ENCODE results near the gene KHDRBS2.

KHDRBS2 gene

GRCh38 chr6:61857541-61857940, 428.5 kb downstream of the KHDRBS2 start:
- H3K4me3 ChIP-seq (ENCODE audit: insufficient read depth in 1 of 2, low read depth in 1 of 2, low read length in 2 of 2): no peak overlapping the region
- H3K4me2 ChIP-seq (ENCODE audit: low read length, poor library complexity, severe bottlenecking): no peak overlapping the region
- H4K8ac ChIP-seq (ENCODE audit: low read length): no peak overlapping the region
- H3K4me1 ChIP-seq (ENCODE audit: control insufficient read depth, insufficient read depth, low read depth, low read length): no peaks in the 10 kb centered on the region
- no peak overlapping the region for H4K91ac ChIP-seq (ENCODE audit: low read length)
- no peak overlapping the region for H2AK5ac ChIP-seq (ENCODE audit: low read length, severe bottlenecking)
- H3K9me3 ChIP-seq (ENCODE audit: control insufficient read depth, low read length): peaks cover 25% of the 10 kb centered on the region
- H3K27ac ChIP-seq (ENCODE audit: low read length, poor library complexity, severe bottlenecking): no peak overlapping the region
- H2BK15ac ChIP-seq (ENCODE audit: low read depth, poor library complexity, severe bottlenecking): no peak overlapping the region
- H2BK5ac ChIP-seq (ENCODE audit: low read depth, low read length, poor library complexity, severe bottlenecking): no peak overlapping the region
- WGBS: 100% methylated on average over 1 of the region's 3 CpGs
- H3K9ac ChIP-seq (ENCODE audit: low read length): no peak overlapping the region
- H3K79me1 ChIP-seq (replicated peaks; ENCODE audit: low read length, poor library complexity, severe bottlenecking): no peaks in the 10 kb centered on the region
- no peaks in the 10 kb centered on the region for H3K36me3 ChIP-seq (ENCODE audit: control insufficient read depth in 1 of 2, insufficient read depth in 2 of 2, low read depth in 1 of 2, low read length in 2 of 2)
- H3K27me3 ChIP-seq (ENCODE audit: control insufficient read depth in 1 of 2, insufficient read depth in 1 of 2, low read length in 2 of 2): no peaks in the 10 kb centered on the region
- no peak overlapping the region for H3K23ac ChIP-seq (ENCODE audit: low read length in 2 of 2)
- H2BK12ac ChIP-seq (ENCODE audit: low read length in 2 of 2): no peak overlapping the region
- no peak overlapping the region for H3K18ac ChIP-seq (ENCODE audit: low read depth in 1 of 2, low read length in 2 of 2)
- no peak overlapping the region for H2BK120ac ChIP-seq (ENCODE audit: low read depth, low read length)
- DNase-seq: no peak
- no peak overlapping the region for H3K14ac ChIP-seq (ENCODE audit: low read length in 2 of 2)
- H3K4ac ChIP-seq (ENCODE audit: low read depth in 1 of 2, low read length in 2 of 2): no peak overlapping the region
- H2AFZ ChIP-seq (ENCODE audit: low read depth, low read length): no peak overlapping the region

- Histone ChIP-seq H3K4me3 (ENCODE audit: insufficient read depth in 1 of 2, low read depth in 1 of 2, low read length in 2 of 2) (no peak overlapping the region), H4K8ac (ENCODE audit: low read length) (no peak overlapping the region), H3K27ac (ENCODE audit: low read length, poor library complexity, severe bottlenecking) (no peak overlapping the region), H3K4me1 (ENCODE audit: control insufficient read depth, insufficient read depth, low read depth, low read length) (no peaks in the 10 kb centered on the region), H3K79me1 (replicated peaks; ENCODE audit: low read length, poor library complexity, severe bottlenecking) (no peaks in the 10 kb centered on the region), H3K23ac (ENCODE audit: low read length in 2 of 2) (no peak overlapping the region), H2AFZ (ENCODE audit: low read depth, low read length) (no peak overlapping the region), H2BK15ac (ENCODE audit: low read depth, poor library complexity, severe bottlenecking) (no peak overlapping the region), H4K91ac (ENCODE audit: low read length) (no peak overlapping the region), H3K14ac (ENCODE audit: low read length in 2 of 2) (no peak overlapping the region), H3K18ac (ENCODE audit: low read depth in 1 of 2, low read length in 2 of 2) (no peak overlapping the region), H3K9me3 (ENCODE audit: control insufficient read depth, low read length) (no peaks in the 10 kb centered on the region), H3K4me2 (ENCODE audit: low read length, poor library complexity, severe bottlenecking) (no peak overlapping the region), H3K4ac (ENCODE audit: low read depth in 1 of 2, low read length in 2 of 2) (no peak overlapping the region), H2AK5ac (ENCODE audit: low read length, severe bottlenecking) (no peak overlapping the region), H2BK120ac (ENCODE audit: low read depth, low read length) (no peak overlapping the region), H3K36me3 (ENCODE audit: control insufficient read depth in 1 of 2, insufficient read depth in 2 of 2, low read depth in 1 of 2, low read length in 2 of 2) (no peaks in the 10 kb centered on the region), H3K27me3 (ENCODE audit: control insufficient read depth in 1 of 2, insufficient read depth in 1 of 2, low read length in 2 of 2) (no peaks in the 10 kb centered on the region), H3K9ac (ENCODE audit: low read length) (no peak overlapping the region), H2BK5ac (ENCODE audit: low read depth, low read length, poor library complexity, severe bottlenecking) (no peak overlapping the region), H2BK12ac (ENCODE audit: low read length in 2 of 2) (no peak overlapping the region)
- no peak for DNase-seq
Measured at GRCh38 chr6:61841958-61842357, 444.1 kb downstream of the KHDRBS2 start.

GRCh38 chr6:61835237-61835636, 450.8 kb downstream of the KHDRBS2 start:
- no CpG with 5 or more reads among the region's 2 CpGs for WGBS
- Histone ChIP-seq H3K4ac (ENCODE audit: low read depth in 1 of 2, low read length in 2 of 2) (no peak overlapping the region), H3K18ac (ENCODE audit: low read depth in 1 of 2, low read length in 2 of 2) (no peak overlapping the region), H3K23ac (ENCODE audit: low read length in 2 of 2) (no peak overlapping the region), H3K27me3 (ENCODE audit: control insufficient read depth in 1 of 2, insufficient read depth in 1 of 2, low read length in 2 of 2) (no peaks in the 10 kb centered on the region), H3K4me2 (ENCODE audit: low read length, poor library complexity, severe bottlenecking) (no peak overlapping the region), H4K91ac (ENCODE audit: low read length) (no peak overlapping the region), H2BK120ac (ENCODE audit: low read depth, low read length) (no peak overlapping the region), H2BK12ac (ENCODE audit: low read length in 2 of 2) (no peak overlapping the region), H2AK5ac (ENCODE audit: low read length, severe bottlenecking) (no peak overlapping the region), H3K4me3 (ENCODE audit: insufficient read depth in 1 of 2, low read depth in 1 of 2, low read length in 2 of 2) (no peak overlapping the region), H3K36me3 (ENCODE audit: control insufficient read depth in 1 of 2, insufficient read depth in 2 of 2, low read depth in 1 of 2, low read length in 2 of 2) (no peaks in the 10 kb centered on the region), H3K14ac (ENCODE audit: low read length in 2 of 2) (no peak overlapping the region), H3K9ac (ENCODE audit: low read length) (no peak overlapping the region), H2BK15ac (ENCODE audit: low read depth, poor library complexity, severe bottlenecking) (no peak overlapping the region), H3K4me1 (ENCODE audit: control insufficient read depth, insufficient read depth, low read depth, low read length) (no peaks in the 10 kb centered on the region), H2AFZ (ENCODE audit: low read depth, low read length) (no peak overlapping the region), H3K27ac (ENCODE audit: low read length, poor library complexity, severe bottlenecking) (no peak overlapping the region), H2BK5ac (ENCODE audit: low read depth, low read length, poor library complexity, severe bottlenecking) (no peak overlapping the region), H3K9me3 (ENCODE audit: control insufficient read depth, low read length) (no peaks in the 10 kb centered on the region), H3K79me1 (replicated peaks; ENCODE audit: low read length, poor library complexity, severe bottlenecking) (no peaks in the 10 kb centered on the region), H4K8ac (ENCODE audit: low read length) (no peak overlapping the region)
- DNase-seq: no peak

GRCh38 chr6:61833176-61833755, 452.8 kb downstream of the KHDRBS2 start:
- H3K4me2 ChIP-seq (ENCODE audit: low read length, poor library complexity, severe bottlenecking): no peak overlapping the region

More at GRCh38 chr6:61833176-61833755, 452.8 kb downstream of the KHDRBS2 start:
- H3K18ac ChIP-seq (ENCODE audit: low read depth in 1 of 2, low read length in 2 of 2): no peak overlapping the region
- no peaks in the 10 kb centered on the region for H3K4me1 ChIP-seq (ENCODE audit: control insufficient read depth, insufficient read depth, low read depth, low read length)
- H2AK5ac ChIP-seq (ENCODE audit: low read length, severe bottlenecking): no peak overlapping the region
- H3K9me3 ChIP-seq (ENCODE audit: control insufficient read depth, low read length): no peaks in the 10 kb centered on the region
- 61% methylated on average over 2 of the region's 2 CpGs for WGBS
- no peak overlapping the region for H3K27ac ChIP-seq (ENCODE audit: low read length, poor library complexity, severe bottlenecking)
- no peak overlapping the region for H3K4me3 ChIP-seq (ENCODE audit: insufficient read depth in 1 of 2, low read depth in 1 of 2, low read length in 2 of 2)
- no peak for DNase-seq
- H2AFZ ChIP-seq (ENCODE audit: low read depth, low read length): no peak overlapping the region
- H2BK5ac ChIP-seq (ENCODE audit: low read depth, low read length, poor library complexity, severe bottlenecking): no peak overlapping the region
- H2BK15ac ChIP-seq (ENCODE audit: low read depth, poor library complexity, severe bottlenecking): no peak overlapping the region
- H3K14ac ChIP-seq (ENCODE audit: low read length in 2 of 2): no peak overlapping the region
- H3K79me1 ChIP-seq (replicated peaks; ENCODE audit: low read length, poor library complexity, severe bottlenecking): no peaks in the 10 kb centered on the region
- H3K23ac ChIP-seq (ENCODE audit: low read length in 2 of 2): no peak overlapping the region
- no peak overlapping the region for H2BK120ac ChIP-seq (ENCODE audit: low read depth, low read length)
- no peak overlapping the region for H3K4ac ChIP-seq (ENCODE audit: low read depth in 1 of 2, low read length in 2 of 2)
- no peak overlapping the region for H4K8ac ChIP-seq (ENCODE audit: low read length)
- H3K27me3 ChIP-seq (ENCODE audit: control insufficient read depth in 1 of 2, insufficient read depth in 1 of 2, low read length in 2 of 2): no peaks in the 10 kb centered on the region
- H4K91ac ChIP-seq (ENCODE audit: low read length): no peak overlapping the region
- H3K9ac ChIP-seq (ENCODE audit: low read length): no peak overlapping the region
- no peak overlapping the region for H2BK12ac ChIP-seq (ENCODE audit: low read length in 2 of 2)
- no peaks in the 10 kb centered on the region for H3K36me3 ChIP-seq (ENCODE audit: control insufficient read depth in 1 of 2, insufficient read depth in 2 of 2, low read depth in 1 of 2, low read length in 2 of 2)

Measured in mesenchymal stem cell (in vitro differentiated cells and primary cell).